ENCODE measurements around the gene MRPL36. TPM values are rescaled to one million over a fixed set of nuclear protein-coding genes. Genes with fewer than 3 reads are reported as not detected.
A peak's percentile ranks its signal among the peaks of the same experiment; 100 is the strongest.
"Not testable (repeated sequence)": the region's sequence is repeated elsewhere in the genome, so short reads cannot be mapped to it uniquely, and the experiment has no call there.

MRPL36 gene
- total and polyA plus RNA-seq, 9 of the 15 experiments (the other 6 are each of a cell fraction or from before 2014, with no cell fraction given): 78.3 to 557 (median 124) TPM

DNA sequence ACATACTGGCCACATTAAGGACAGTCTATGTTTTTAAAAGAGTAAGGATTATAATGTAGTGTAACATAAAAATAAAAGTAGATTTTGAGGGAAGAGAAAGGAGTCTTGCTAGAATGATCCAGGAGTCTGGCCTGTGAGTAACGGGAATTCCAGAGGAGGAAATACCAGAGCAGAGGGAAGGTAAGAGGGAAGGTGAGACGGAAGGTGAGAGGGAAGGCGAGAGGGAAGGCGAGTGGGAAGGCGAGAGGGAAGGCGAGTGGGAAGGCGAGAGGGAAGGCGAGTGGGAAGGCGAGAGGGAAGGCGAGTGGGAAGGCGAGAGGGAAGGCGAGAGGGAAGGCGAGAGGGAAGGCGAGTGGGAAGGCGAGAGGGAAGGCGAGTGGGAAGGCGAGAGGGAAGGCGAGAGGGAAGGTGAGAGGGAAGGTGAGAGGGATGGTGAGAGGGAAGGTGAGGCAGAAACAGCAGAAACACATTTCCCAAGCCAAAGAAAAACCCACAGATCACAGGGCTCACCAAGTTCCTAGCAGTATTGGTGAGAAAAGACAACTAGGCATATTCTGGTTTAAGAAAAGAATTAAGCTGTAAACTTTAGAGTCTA is 17.0 kb upstream of the MRPL36 start:
- in situ Hi-C loops (cut with MboI); ATAC-seq: not testable (repeated sequence)
- 98% methylated on average over 4 of the region's 18 CpGs for WGBS (ENCODE audit: insufficient coverage, low coverage, missing lambda C conversion rate)

DNA sequence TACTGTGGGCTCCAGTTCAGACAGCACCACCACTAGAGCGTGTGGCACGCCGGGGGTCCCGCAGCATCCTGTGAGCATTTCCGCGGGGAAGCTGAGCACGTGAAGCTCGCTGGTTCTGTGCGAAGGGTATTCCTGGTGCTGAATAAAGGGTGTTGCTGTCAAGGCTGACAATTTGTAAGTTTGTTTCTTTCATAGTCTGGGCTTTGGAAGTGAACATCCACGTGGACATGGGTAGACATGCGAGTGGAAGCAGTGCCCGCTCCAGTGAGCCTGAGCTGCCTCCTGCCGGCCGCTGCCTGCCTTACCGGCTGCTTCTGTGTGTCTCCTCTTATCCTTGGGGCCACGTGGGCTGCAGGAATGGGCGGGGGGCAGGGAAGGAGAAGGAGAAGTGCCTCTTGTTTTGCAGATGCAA is 16.2 kb upstream of the MRPL36 start:
- H3K36me3 ChIP-seq (ENCODE audit: control insufficient read depth, insufficient read depth, low read length): peaks cover 99% of the 10 kb centered on the region
- no peak overlapping the region for H3K9ac ChIP-seq (ENCODE audit: insufficient read depth in 1 of 2, low read depth in 2 of 2, low read length in 2 of 2)
- H3K27me3 ChIP-seq (ENCODE audit: control insufficient read depth in 2 of 2, insufficient read depth in 2 of 2, low read length in 2 of 2): no peaks in the 10 kb centered on the region
- no peak overlapping the region for H3K27ac ChIP-seq (ENCODE audit: extremely low read depth, low read depth, low read length)
- no peaks in the 10 kb centered on the region; a peak in 1 of 5 replicates for H3K4me1 ChIP-seq (replicated peaks in 1 of 2; ENCODE audit: control insufficient read depth in 2 of 2, insufficient read depth in 2 of 2, low read length in 2 of 2)
- no peak for FAIRE-seq
- no peak overlapping the region for H3K4me2 ChIP-seq (ENCODE audit: insufficient read depth, low read length)
- no TSS peak for BruUV-seq (replicated peaks)
- H3K9me1 ChIP-seq (ENCODE audit: control insufficient read depth, insufficient read depth, low read length): no peaks in the 10 kb centered on the region
- H3K79me2 ChIP-seq (ENCODE audit: control insufficient read depth, insufficient read depth, low read length): peaks cover 24% of the 10 kb centered on the region
- intact Hi-C loops (cut with micrococcal nuclease) (no loop called here), in situ Hi-C loops (cut with MboI) (no loop called here)
- no peak for ATAC-seq
- ChIA-PET POLR2A (no interaction called here), CTCF (ENCODE audit: low intra/inter-chr PET ratio) (no interaction called here)
- no peak for DNase-seq (ENCODE audit: extremely low read depth in 1 of 4, low spot score in 3 of 4)
- TF ChIP-seq ZFPM2 (CRISPR knock-in tag; IDR thresholded peaks at IDR 0.05) (no peak), POLR2G (IDR thresholded peaks at IDR 0.05; ENCODE audit: low read depth, low read length) (0 out of 2 replicates have a peak, but pooled peaks have one; percentile 11), FOXA1 (IDR thresholded peaks at IDR 0.05; ENCODE audit: borderline replicate concordance) (no peak)
- no peak overlapping the region for H3K4me3 ChIP-seq
- peaks cover 8% of the 10 kb centered on the region for H4K20me1 ChIP-seq (replicated peaks; ENCODE audit: control insufficient read depth, insufficient read depth, low read length)
- no peaks in the 10 kb centered on the region for H3K9me3 ChIP-seq (replicated peaks; ENCODE audit: control insufficient read depth, insufficient read depth, low read depth, low read length)
- whole genome bisulfite sequencing (ENCODE audit: insufficient coverage, low coverage, missing lambda C conversion rate): 94% methylated on average over 17 of the region's 17 CpGs
- H2AFZ ChIP-seq (ENCODE audit: low read depth, low read length): no peak overlapping the region

More for the DNA sequence above, 17.0 kb upstream of the MRPL36 start:
- H3K9me3 ChIP-seq (replicated peaks; ENCODE audit: control insufficient read depth, insufficient read depth, low read depth, low read length); BruUV-seq (replicated peaks); H2AFZ ChIP-seq (ENCODE audit: low read depth, low read length); H3K4me2 ChIP-seq (ENCODE audit: insufficient read depth, low read length); H3K9ac ChIP-seq (ENCODE audit: insufficient read depth in 1 of 2, low read depth in 2 of 2, low read length in 2 of 2); DNase-seq (ENCODE audit: extremely low read depth in 1 of 4, low spot score in 3 of 4); H3K4me3 ChIP-seq; H3K4me1 ChIP-seq (replicated peaks in 1 of 2; ENCODE audit: control insufficient read depth in 2 of 2, insufficient read depth in 2 of 2, low read length in 2 of 2); CTCF ChIA-PET (ENCODE audit: low intra/inter-chr PET ratio); intact Hi-C loops (cut with micrococcal nuclease); H4K20me1 ChIP-seq (replicated peaks; ENCODE audit: control insufficient read depth, insufficient read depth, low read length); FAIRE-seq; H3K27ac ChIP-seq (ENCODE audit: extremely low read depth, low read depth, low read length); H3K9me1 ChIP-seq (ENCODE audit: control insufficient read depth, insufficient read depth, low read length); H3K27me3 ChIP-seq (ENCODE audit: control insufficient read depth in 2 of 2, insufficient read depth in 2 of 2, low read length in 2 of 2); POLR2A ChIA-PET: not testable (repeated sequence)
- H3K36me3 ChIP-seq (ENCODE audit: control insufficient read depth, insufficient read depth, low read length): peaks cover 99% of the 10 kb centered on the region
- H3K79me2 ChIP-seq (ENCODE audit: control insufficient read depth, insufficient read depth, low read length): peaks cover 17% of the 10 kb centered on the region

Data from K562 (cell line).